Lower leg skin (tissue), 3 donors: ENCODE data around the gene SLC9B2.

Experiments used
- POLR2A ChIP-seq, 2 donors: fragments of 450-650 bp; IDR thresholded peaks; one replicate each; pipeline ENCODE4 v1.6.1; 2016 to 2017; ENCODE audit warnings: antibody characterized with exemption in 2 of 2, mild to moderate bottlenecking in 1 of 2, moderate library complexity in 1 of 2
- TF ChIP-seq, protein P1 (sequence below), 3 donors: fragments of 450-650 bp; IDR thresholded peaks; one replicate each; pipeline ENCODE4 v1.5.1; 2016; ENCODE audit warnings: antibody characterized with exemption in 3 of 3, mild to moderate bottlenecking in 3 of 3, moderate library complexity in 2 of 3

DNA sequence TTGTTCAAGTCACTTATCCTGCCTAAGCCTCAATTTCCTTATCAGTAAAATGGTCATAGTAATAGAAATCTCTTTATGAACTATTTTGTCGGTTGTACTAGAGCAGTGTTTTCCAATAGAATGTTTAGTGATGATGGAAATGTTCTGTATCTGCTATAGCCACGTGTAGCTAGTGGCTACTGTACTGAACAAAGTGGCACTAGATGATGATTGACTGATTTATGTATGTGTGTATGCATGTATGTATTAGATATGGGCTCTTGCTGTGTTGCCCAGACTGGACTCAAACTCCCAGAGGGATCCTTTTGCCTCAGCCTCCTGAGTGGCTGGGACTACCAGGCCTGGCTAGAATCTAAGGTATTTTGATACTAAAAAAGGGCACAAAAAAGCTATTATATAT is 32.4 kb downstream of the SLC9B2 start:
- no peak for TF ChIP-seq POLR2A (IDR thresholded peaks at IDR 0.05)
- TF ChIP-seq, protein P1, sequence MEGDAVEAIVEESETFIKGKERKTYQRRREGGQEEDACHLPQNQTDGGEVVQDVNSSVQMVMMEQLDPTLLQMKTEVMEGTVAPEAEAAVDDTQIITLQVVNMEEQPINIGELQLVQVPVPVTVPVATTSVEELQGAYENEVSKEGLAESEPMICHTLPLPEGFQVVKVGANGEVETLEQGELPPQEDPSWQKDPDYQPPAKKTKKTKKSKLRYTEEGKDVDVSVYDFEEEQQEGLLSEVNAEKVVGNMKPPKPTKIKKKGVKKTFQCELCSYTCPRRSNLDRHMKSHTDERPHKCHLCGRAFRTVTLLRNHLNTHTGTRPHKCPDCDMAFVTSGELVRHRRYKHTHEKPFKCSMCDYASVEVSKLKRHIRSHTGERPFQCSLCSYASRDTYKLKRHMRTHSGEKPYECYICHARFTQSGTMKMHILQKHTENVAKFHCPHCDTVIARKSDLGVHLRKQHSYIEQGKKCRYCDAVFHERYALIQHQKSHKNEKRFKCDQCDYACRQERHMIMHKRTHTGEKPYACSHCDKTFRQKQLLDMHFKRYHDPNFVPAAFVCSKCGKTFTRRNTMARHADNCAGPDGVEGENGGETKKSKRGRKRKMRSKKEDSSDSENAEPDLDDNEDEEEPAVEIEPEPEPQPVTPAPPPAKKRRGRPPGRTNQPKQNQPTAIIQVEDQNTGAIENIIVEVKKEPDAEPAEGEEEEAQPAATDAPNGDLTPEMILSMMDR (IDR thresholded peaks at IDR 0.05) = no peak
